ENCODE data around the gene PLA2G1B. TPM values are rescaled to one million over a fixed set of nuclear protein-coding genes. Genes with fewer than 3 reads are reported as not detected.

The PLA2G1B gene
- total RNA-seq, 1 experiment from 2014 or later = not detected

GRCh38 chr12:120365675-120366340 lies 38.2 kb upstream of the PLA2G1B start:
- no peaks in the 10 kb centered on the region for H3K36me3 ChIP-seq (ENCODE audit: insufficient read depth, low read length, poor library complexity, severe bottlenecking)
- TF ChIP-seq EZH2 (IDR thresholded peaks at IDR 0.05; ENCODE audit: borderline replicate concordance, low read depth, low read length, poor library complexity, severe bottlenecking) = no peak
- TF ChIP-seq, protein P1, sequence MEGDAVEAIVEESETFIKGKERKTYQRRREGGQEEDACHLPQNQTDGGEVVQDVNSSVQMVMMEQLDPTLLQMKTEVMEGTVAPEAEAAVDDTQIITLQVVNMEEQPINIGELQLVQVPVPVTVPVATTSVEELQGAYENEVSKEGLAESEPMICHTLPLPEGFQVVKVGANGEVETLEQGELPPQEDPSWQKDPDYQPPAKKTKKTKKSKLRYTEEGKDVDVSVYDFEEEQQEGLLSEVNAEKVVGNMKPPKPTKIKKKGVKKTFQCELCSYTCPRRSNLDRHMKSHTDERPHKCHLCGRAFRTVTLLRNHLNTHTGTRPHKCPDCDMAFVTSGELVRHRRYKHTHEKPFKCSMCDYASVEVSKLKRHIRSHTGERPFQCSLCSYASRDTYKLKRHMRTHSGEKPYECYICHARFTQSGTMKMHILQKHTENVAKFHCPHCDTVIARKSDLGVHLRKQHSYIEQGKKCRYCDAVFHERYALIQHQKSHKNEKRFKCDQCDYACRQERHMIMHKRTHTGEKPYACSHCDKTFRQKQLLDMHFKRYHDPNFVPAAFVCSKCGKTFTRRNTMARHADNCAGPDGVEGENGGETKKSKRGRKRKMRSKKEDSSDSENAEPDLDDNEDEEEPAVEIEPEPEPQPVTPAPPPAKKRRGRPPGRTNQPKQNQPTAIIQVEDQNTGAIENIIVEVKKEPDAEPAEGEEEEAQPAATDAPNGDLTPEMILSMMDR (conservative IDR thresholded peaks at IDR 0.05; ENCODE audit: low read depth, low read length) = no peak
- CTCF ChIA-PET = interaction anchor here (0.6 kb wide), 1 partner anchor 19 kb away, joined by 4 read pairs; no protein-coding TSS in a partner anchor
- POLR2A ChIA-PET (ENCODE audit: low non-redundant PET) = no interaction called here
- intact Hi-C loops (cut with micrococcal nuclease; ENCODE audit: unreplicated experiment) = no loop called here
- H3K9me3 ChIP-seq (ENCODE audit: low read depth, low read length, poor library complexity, severe bottlenecking) = no peaks in the 10 kb centered on the region
- peaks cover 31% of the 10 kb centered on the region for H3K27me3 ChIP-seq (replicated peaks; ENCODE audit: insufficient read depth, low read depth, low read length, poor library complexity)
- no peak for DNase-seq (ENCODE audit: low spot score)
- no peak overlapping the region for H3K27ac ChIP-seq (ENCODE audit: low read depth, low read length, poor library complexity, severe bottlenecking)
- peaks cover 22% of the 10 kb centered on the region for H3K4me1 ChIP-seq (ENCODE audit: insufficient read depth, low read length, poor library complexity, severe bottlenecking)
- no peak overlapping the region for H3K4me3 ChIP-seq (ENCODE audit: low read depth, low read length, poor library complexity, severe bottlenecking)
- no TSS peak for BruUV-seq (replicated peaks)

DNA sequence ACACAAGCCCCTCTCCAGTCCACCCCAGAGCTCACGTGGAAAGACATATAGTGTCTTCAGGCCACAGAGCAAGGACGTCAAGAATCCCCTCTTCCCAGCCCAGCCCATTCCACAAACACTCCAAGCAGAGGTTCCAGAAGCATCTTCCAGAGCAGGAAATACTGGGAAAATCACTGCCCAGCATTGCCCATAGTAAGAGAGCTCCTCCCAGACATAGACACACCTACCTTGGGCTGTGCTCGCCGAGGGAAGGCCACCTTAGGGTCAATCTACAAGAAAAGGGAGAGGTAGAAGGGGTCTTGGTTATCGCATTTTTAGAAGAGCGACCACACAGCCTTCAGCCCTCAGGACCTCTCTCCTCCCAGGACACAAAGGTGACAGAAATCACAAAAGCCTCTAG lies 36.9 kb upstream of the PLA2G1B start:
- peaks cover 22% of the 10 kb centered on the region for H3K4me1 ChIP-seq (ENCODE audit: insufficient read depth, low read length, poor library complexity, severe bottlenecking)
- ChIA-PET CTCF (interaction anchor here (0.5 to 0.6 kb wide), 2 partner anchors 20 to 59 kb away, joined by 5 to 11 read pairs; no protein-coding TSS in a partner anchor), POLR2A (ENCODE audit: low non-redundant PET) (interaction anchor here (0.7 kb wide), 1 partner anchor 32 kb away, joined by 4 read pairs; no protein-coding TSS in a partner anchor)

GRCh38 chr12:120363274-120363855 lies 35.8 kb upstream of the PLA2G1B start:
- H3K36me3 ChIP-seq (ENCODE audit: insufficient read depth, low read length, poor library complexity, severe bottlenecking) = no peaks in the 10 kb centered on the region
- peaks cover 11% of the 10 kb centered on the region for H3K27me3 ChIP-seq (replicated peaks; ENCODE audit: insufficient read depth, low read depth, low read length, poor library complexity)
- POLR2A ChIA-PET (ENCODE audit: low non-redundant PET) = no interaction called here
- H3K4me3 ChIP-seq (ENCODE audit: low read depth, low read length, poor library complexity, severe bottlenecking) = no peak overlapping the region
- CTCF ChIA-PET = no interaction called here
- no peaks in the 10 kb centered on the region for H3K9me3 ChIP-seq (ENCODE audit: low read depth, low read length, poor library complexity, severe bottlenecking)
- intact Hi-C loops (cut with micrococcal nuclease; ENCODE audit: unreplicated experiment) = no loop called here
- H3K4me1 ChIP-seq (ENCODE audit: insufficient read depth, low read length, poor library complexity, severe bottlenecking) = peaks cover 22% of the 10 kb centered on the region
- no peak for DNase-seq (ENCODE audit: low spot score)
- no peak overlapping the region for H3K27ac ChIP-seq (ENCODE audit: low read depth, low read length, poor library complexity, severe bottlenecking)
- BruUV-seq (replicated peaks) = no TSS peak
- TF ChIP-seq, protein P1 (conservative IDR thresholded peaks at IDR 0.05; ENCODE audit: low read depth, low read length) = no peak
- no peak for TF ChIP-seq EZH2 (IDR thresholded peaks at IDR 0.05; ENCODE audit: borderline replicate concordance, low read depth, low read length, poor library complexity, severe bottlenecking)

More for the DNA sequence above, 36.9 kb upstream of the PLA2G1B start:
- no peak overlapping the region for H3K4me3 ChIP-seq (ENCODE audit: low read depth, low read length, poor library complexity, severe bottlenecking)
- DNase-seq (ENCODE audit: low spot score) = no peak
- no peak for TF ChIP-seq EZH2 (IDR thresholded peaks at IDR 0.05; ENCODE audit: borderline replicate concordance, low read depth, low read length, poor library complexity, severe bottlenecking)
- TF ChIP-seq, protein P1 (conservative IDR thresholded peaks at IDR 0.05; ENCODE audit: low read depth, low read length) = no peak
- no peak overlapping the region for H3K27ac ChIP-seq (ENCODE audit: low read depth, low read length, poor library complexity, severe bottlenecking)
- no peaks in the 10 kb centered on the region for H3K36me3 ChIP-seq (ENCODE audit: insufficient read depth, low read length, poor library complexity, severe bottlenecking)
- intact Hi-C loops (cut with micrococcal nuclease; ENCODE audit: unreplicated experiment) = no loop called here
- BruUV-seq (replicated peaks) = no TSS peak
- no peaks in the 10 kb centered on the region for H3K9me3 ChIP-seq (ENCODE audit: low read depth, low read length, poor library complexity, severe bottlenecking)
- peaks cover 18% of the 10 kb centered on the region for H3K27me3 ChIP-seq (replicated peaks; ENCODE audit: insufficient read depth, low read depth, low read length, poor library complexity)

All from A673 (cell line).